ENCODE results near the gene EPB41L4A.

- no peak for TF ChIP-seq EZH2 (IDR thresholded peaks at IDR 0.05; ENCODE audit: insufficient read depth, poor library complexity, severe bottlenecking)
- TF ChIP-seq EZH2phosphoT487 (IDR thresholded peaks at IDR 0.05; ENCODE audit: insufficient read depth, low read depth) = no peak
Observed at GRCh38 chr5:112279082-112279481, 140.0 kb downstream of the EPB41L4A start.

Measured in GM23248 (cell line).